ENCODE results near the gene ECHS1. TPM values are rescaled to one million over a fixed set of nuclear protein-coding genes. Genes with fewer than 3 reads are reported as not detected.

ECHS1 gene
- total RNA-seq, 1 experiment from 2014 or later = 58.0 TPM

- ChIA-PET POLR2A (no interaction called here), CTCF (no interaction called here), RAD21 (ENCODE audit: low non-redundant PET in 1 of 2, low total read pairs in 2 of 2, uncharacterized antibody in 2 of 2, unreplicated experiment in 2 of 2) (no interaction called here)
- Histone ChIP-seq H3K9me3 (ENCODE audit: control insufficient read depth in 1 of 2, insufficient read depth in 1 of 2, low read depth in 1 of 2, low read length in 2 of 2) (no peaks in the 10 kb centered on the region), H3K27ac (ENCODE audit: low read depth, low read length) (no peak overlapping the region), H3K4me1 (ENCODE audit: control insufficient read depth in 1 of 2, insufficient read depth in 2 of 2, low read length in 2 of 2) (peaks cover 3 to 5% of the 10 kb centered on the region in 2 experiments; a peak in 2 of 4 replicates), H3K27me3 (ENCODE audit: insufficient read depth, low read length) (no peaks in the 10 kb centered on the region), H4K20me1 (ENCODE audit: insufficient read depth) (no peaks in the 10 kb centered on the region), H2AFZ (ENCODE audit: low read depth, low read length, poor library complexity, severe bottlenecking) (no peak overlapping the region), H3K9ac (ENCODE audit: low read length) (no peak overlapping the region), H3K36me3 (ENCODE audit: control insufficient read depth in 1 of 2, insufficient read depth in 2 of 2, low read length in 2 of 2) (no peaks in the 10 kb centered on the region), H3K79me2 (ENCODE audit: insufficient read depth, low read length) (peaks cover 6% of the 10 kb centered on the region; the same call in 1 of the 2 replicates), H3K9me2 (ENCODE audit: insufficient read depth) (no peaks in the 10 kb centered on the region), H3K4me2 (ENCODE audit: low read length) (no peak overlapping the region), H3K4me3 (replicated peaks in 1 of 2; ENCODE audit: low read depth in 1 of 2, low read length in 2 of 2) (no peak overlapping the region)
- DNase-seq (ENCODE audit: low read depth, low spot score) (no peak), ATAC-seq (no peak)
- BruUV-seq (replicated peaks) = no TSS peak
- TF ChIP-seq ZFX (IDR thresholded peaks at IDR 0.05) (no peak), ATF3 (IDR thresholded peaks at IDR 0.05) (no peak), SRF (IDR thresholded peaks at IDR 0.05; ENCODE audit: low read depth) (no peak), TCF7L2 (IDR thresholded peaks at IDR 0.05; ENCODE audit: borderline replicate concordance, extremely low read depth, insufficient read depth, insufficient read length) (no peak), CBX3 (IDR thresholded peaks at IDR 0.05; ENCODE audit: low read depth) (no peak), YY1 (IDR thresholded peaks at IDR 0.05; ENCODE audit: extremely low read depth, insufficient replicate concordance, low read depth, low read length) (no peak), ZNF274 (IDR thresholded peaks at IDR 0.05; ENCODE audit: low read depth, low read length) (no peak), CEBPB (IDR thresholded peaks at IDR 0.05; ENCODE audit: low read depth) (no peak), EZH2phosphoT487 (IDR thresholded peaks at IDR 0.05; ENCODE audit: borderline replicate concordance) (no peak), ELF1 (IDR thresholded peaks at IDR 0.05; ENCODE audit: borderline replicate concordance, low read depth) (no peak), ZBTB33 (IDR thresholded peaks at IDR 0.05; ENCODE audit: extremely low read depth, insufficient replicate concordance, low read length) (no peak), SP1 (IDR thresholded peaks at IDR 0.05; ENCODE audit: low read depth) (no peak), CTCF (IDR thresholded peaks at IDR 0.05 in 2 of 3, conservative IDR thresholded peaks at IDR 0.05 in 1 of 3; ENCODE audit: borderline replicate concordance in 1 of 3, insufficient read depth in 1 of 3, low read depth in 2 of 3, low read length in 2 of 3) (no peak), JUND (IDR thresholded peaks at IDR 0.05) (no peak), SIN3A (IDR thresholded peaks at IDR 0.05; ENCODE audit: low read depth) (no peak)
- intact Hi-C loops (cut with micrococcal nuclease) = no loop called here
Observed at GRCh38 chr10:133353202-133353959, 19.8 kb downstream of the ECHS1 start.
